Retina (tissue), 1 donor: ENCODE results near the gene FLAD1.

Experiments
- DNase-seq: peaks from one replicate; pipeline ENCODE4 v3.0.0-alpha.2; 2016

FLAD1 gene

DNA sequence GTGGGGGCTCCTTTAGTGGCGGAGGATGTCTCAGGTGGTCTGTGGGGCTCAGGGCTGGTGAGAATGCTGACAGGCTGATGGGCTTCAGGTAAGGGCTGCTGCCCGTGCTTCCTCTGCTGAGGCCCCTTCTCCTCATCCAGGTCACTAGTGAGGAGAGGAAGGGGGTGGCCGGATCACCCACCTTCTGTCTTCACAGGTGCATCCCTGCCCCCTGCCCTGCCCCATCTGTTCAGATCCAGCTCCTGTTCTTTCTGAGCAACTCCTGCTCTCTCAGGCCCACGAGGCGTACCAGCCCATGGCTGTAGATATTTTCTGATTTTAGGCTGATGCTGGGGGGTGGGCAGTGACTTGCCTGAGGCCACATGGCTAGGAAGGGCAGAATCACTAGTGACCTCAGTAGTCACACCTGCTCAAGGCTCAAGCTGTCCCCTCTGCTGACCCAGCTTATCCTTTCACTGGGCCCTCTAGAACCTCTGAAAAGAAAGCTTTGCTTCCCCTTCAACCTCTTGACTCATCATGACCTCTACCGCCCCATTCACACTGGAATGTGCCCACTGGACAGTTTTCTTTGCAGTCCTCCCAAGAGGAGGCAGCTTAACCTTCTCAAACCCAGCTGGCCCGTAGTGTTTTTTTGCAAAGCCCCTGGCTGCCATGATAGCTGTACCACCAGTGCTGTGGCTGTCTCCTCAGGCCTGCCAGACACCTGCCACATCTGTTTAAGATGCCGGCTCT, 35.6 kb downstream of the FLAD1 start:
- no peak for DNase-seq

DNA sequence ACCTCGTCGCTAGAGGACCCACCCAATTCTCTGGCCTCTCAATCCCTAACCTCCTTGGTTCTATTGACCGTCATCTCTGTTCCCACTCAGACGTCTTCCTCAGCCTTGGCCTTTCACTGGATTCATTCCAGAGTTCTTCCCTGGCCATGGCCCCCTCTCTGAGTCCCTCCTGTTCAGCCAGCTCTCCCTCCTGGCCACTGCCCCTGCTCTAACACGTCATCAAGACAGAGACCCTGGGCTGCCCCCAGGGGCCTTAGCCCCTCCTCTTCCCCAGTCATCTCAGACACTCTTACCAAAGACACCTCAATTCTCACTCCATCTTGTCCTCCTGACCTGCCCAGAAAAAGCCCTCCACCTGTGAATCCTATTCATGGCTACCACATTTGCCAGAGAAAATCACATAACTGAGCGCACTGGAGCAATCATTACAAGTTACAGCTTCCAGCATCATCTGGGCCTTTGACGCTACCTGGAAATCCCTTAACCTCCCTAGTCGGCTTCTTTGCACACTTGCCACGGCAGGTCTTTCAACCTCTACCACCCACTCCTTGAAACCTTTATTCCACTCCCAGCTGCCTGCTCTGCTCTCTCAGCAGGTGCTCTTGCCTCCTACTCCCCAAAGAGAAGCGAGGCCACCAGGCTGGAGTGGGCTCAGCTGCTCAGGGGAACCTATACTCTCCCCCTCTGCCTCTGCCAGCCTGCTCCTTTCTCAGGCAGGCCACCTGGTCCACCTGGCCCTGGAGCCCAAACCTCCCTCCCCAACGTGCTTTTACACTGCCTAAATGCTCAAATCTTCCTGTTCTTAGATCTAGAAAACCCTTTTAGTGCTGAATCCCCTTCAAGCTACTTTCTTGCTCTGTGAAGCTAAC, 36.5 kb downstream of the FLAD1 start:
- DNase-seq = no peak

DNA sequence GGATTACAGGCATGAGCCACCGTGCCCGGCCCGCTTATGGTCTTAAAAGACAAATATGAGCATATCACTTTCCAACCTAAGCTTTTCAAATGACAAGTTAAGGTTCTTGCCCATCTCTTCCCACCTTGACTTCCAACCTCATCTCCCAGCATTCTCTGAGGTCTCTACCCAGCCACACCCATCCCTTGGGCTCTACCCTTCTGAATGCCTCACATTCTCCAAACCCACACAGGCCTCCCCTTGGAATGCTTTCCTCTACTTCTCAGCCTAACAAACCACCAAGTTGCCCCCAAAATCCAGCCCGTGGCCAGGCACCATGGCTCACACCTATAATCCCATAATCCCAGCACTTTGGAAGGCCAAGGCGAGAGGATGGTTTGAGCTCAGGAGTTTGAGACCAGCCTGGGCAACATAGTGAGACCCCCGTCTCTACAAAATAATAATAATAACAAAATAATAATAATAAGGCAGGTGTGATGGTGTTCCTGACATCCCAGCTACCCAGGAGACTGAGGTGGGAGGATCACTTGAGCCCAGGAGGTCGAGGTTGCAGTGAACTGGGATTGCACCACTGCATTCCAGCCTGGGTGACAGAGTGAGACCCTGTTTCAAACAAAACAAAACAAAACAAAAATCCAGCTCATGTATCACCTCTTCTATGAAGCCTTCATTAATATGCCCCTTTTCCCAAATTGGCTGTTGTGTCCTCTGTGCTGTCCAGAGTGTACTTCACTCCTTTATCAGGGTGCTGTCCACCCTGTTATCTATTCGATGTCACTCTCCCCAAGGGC, 39.2 kb downstream of the FLAD1 start:
- no peak for DNase-seq

DNA sequence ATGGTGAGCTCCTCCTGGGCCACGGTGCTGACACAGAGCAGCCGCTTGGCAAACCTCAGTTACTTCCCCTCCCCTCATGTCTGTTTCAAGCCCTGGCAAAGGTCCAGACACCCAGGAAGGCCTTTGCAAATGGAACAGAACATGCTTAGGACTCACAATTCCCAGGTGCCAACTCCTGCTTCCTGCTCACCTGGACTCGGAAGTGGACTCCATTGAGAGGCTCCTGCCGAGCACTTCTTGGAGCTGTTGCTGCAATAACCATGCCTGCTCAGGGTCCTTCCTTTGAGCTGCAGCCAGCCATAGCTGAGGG, 39.7 kb downstream of the FLAD1 start:
- DNase-seq = no peak

DNA sequence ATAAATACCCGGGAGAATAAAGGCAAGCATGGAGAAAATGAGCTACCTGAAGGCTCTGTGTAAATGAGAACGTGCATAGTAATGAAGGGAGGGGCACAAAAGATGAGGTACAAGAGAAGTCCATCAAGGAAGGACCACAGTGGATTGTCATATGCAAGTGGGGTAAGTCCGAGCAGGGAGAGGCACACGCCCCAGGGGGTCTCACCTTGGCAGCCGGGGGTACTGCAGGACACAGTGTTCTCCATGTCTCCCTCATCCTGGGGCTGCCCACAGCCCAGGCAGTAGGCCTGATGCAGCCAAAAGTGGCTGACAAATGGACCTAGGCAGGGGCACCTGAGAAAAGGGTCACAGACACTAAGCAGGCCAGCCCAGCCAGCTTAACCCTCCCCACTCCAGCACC, 40.5 kb downstream of the FLAD1 start:
- DNase-seq = no peak

DNA sequence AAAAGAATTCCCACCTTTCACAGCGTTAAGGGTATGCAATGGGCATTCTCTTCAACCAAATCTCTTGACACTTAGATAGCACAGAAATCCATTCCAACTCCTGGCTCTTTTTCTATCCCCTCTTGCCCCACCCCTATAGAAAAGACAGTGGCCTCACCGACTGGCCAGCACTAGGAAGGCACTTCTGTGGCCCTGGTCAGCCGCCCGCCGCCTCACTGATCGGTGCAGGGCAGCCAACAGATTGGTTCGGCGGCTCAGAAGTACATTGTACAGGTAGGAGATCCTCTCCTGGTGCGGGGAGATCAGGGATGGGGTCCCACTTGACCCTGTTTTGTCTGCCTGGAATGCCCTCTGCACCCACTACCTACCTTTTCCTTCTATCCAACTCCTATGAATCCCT, 41.2 kb downstream of the FLAD1 start:
- DNase-seq = no peak

DNA sequence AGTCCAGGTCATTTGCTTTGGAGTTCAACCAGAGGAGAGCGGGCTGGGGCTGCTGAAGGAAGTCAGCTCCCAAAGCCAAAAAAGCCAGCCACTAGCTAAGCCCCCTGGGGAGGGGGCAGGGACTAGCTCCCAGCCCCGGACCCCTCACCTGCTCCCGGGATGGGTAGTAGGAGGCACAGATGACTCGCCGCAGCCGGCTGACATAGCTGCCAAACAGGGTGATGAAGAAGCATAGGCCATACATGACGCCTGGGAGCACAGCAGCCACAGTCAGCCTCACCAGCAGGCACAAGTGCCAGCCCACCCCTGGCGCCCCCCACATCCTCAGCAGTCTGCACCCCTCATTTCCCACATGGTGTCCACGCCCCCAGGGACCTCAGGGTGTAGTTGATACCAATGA, 43.0 kb downstream of the FLAD1 start:
- no peak for DNase-seq

DNA sequence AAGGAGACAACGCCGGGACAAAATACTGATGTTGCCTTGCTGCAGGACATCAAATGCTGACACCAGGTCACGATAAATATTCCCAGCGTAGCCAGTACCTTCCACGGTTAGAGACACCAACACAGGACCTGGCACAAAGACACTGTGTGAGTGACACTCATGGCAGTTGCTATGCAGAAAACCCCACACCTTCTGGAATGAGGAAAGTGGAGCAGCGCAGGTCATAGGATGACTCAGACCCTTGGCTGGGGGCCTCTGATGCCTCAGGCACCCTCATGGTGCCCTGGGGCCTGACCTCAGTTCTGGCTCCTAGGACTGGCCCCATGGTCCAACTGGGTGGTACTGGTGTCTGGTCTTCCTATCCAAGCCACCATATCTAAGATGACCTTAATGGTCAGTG, 43.4 kb downstream of the FLAD1 start:
- no peak for DNase-seq

DNA sequence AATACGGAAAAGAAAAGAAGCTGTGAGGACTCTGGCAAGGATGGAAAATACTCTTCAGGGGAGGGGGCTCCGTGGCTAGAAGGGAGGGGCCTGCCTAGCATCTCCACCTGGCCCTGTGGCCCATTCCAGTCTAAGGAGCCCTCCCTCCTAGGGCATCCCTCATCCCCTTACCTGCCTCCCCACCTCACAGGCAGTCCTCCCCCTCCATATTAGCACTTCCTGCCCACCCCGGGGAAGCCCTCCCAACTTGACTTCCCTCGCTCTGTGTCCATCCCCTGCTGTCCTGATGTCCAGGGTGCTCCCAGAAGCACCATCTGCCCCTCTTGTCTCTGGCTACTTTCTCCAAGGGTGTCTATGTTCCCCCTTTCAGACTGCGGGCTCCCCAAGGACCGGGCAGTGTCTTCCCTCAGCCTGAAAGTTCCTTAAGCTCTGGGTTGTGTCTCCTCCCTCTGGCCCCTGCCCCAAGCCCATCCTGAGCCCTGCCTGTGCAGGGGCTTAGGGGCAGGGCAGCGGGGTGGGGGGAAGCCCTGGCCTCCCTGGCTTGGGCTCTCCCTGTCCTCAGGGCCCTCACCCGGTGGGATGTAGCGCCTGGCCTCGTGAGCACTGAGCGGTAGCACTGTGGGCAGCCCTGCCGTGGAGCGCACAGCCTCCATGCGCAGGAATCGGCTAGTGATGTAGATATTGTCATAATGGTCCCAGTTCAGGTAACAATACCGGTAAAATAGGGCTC, 46.5 kb downstream of the FLAD1 start:
- DNase-seq = no peak

DNA sequence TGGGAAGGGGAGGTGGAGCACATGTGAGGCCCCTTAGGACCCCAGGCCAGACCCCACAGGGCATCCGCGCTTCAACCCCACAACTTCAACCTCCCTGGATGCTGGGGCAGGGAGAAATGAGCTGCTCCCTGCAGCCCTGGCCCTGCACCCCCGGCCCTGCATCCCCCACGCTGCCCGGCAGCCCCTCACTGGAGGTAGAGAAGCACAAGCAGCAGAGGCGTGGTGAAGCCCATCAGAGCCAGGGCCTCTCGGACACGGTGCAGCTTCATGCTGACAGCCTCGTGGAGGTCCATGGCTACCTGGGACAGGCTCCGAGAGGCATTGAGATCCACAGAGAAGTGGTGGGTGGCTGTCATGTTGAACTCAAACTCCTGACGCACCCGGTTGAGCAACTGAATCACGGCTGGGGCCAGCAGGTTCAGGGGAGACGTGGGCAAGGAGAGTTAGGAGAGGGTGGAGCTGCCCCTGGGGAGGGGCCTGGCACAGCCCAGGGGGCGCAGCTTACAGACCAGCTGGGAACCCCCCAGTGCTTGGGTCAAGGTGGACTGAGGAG, 47.2 kb downstream of the FLAD1 start:
- DNase-seq = no peak

DNA sequence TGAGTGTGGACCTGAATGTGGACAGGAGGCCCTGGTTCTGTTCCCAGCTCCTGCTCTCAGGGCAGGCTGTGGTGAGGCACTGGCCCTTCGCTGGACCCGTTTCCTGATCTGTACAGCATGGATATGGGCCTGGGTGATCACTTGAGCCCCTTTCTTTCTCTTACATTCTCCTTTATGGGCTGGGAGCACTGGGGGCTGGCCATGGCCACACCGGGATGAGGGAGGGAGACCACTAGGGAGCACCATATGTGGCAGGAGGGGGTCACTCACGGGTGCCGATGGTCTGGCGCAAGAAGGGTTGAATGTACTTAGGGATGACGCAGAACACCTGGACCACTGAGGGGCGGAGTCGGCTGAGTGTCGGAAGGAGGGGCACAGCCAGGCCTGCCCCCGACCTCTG, 47.8 kb downstream of the FLAD1 start:
- DNase-seq = no peak

DNA sequence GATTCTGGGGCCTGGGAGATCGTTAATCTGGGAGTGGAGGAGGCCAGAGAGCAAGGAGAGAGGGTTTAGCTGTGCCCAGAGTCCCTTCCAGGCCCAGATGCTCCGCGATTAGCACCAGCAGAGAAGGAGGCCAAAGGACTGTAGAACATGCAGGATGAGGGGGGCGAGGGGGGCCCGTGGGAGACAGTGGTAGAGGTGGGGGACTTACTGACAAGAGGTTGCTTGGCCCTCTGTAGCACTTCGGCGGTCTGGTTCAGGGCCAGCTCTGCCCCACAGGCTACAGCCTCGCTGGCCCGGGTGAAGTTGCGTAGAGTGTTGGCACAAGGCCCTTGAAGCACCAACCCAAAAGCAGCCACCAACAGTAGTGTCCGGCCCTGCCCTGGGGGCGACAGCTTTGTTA, 49.7 kb downstream of the FLAD1 start:
- DNase-seq = no peak

DNA sequence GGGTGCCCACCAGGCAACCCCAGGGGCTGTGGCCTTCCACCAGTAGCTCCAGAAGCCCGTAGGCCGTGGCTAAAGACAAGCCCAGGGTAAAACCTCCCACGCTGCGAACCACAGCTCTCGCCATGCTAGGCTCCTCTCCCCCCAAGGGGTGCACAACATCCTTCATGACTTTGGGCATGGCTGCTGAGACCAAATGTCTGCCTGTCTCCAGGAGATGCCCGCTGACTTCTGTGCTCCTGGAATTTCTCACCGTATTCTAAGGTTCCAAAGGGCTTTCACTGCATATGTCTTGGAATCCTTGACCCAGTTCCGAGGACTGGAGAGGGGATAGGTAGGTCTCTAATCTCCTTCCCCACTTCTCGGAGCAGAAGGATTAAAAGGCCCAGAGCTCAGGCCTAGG, 50.4 kb downstream of the FLAD1 start, which contains the start of the genes DCST1 and DCST2:
Gene DCST1 (plus strand): TSS at position 301 of the 400 bp plus-strand sequence. CDS start 213 bp downstream, outside the sequence.
Gene DCST2 (minus strand): TSS at position 258 of the 400 bp plus-strand sequence. CDS start 80 bp downstream, at position 178.
- no peak for DNase-seq

DNA sequence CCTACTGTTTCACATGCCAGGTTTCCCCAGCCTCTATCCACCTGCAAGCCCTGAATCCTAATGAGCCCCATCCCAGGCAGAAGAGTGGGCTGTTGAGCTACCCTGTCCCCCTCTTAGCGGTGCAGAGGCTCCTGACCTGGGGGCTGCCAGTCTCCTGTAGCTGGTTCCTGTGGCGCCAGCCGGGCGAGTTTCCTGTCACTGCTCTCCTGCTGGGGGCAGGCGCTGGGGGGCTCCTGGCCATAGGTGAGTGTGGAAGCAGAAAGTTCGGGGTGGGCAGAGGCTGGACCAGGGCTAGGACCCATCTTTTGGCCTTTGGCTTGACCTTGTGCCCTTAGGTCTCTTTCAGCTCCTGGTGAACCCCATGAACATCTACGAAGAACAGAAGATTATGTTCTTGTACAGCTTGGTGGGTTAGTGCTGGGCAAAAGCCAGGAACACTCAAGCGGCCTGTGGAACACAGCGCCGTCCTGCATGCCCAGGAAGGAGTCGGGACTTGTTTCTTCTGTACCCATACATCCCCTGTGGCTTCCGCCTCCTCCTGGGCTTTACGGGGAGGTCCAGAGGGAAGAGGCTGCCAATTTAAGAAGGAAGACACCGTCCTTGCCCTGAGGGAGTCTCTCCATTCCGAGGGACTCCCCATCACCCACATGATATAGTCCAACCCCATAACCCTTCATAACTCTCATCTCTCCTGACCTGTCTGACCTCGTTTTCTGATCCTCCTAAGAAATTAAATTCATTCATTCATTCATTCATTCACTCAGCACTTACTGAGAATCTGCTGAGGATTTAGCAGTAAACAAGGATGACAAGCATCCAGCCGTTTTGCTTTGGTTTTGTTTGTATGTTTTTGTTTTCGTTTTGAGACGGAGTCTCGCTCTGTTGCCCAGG, 51.4 kb downstream of the FLAD1 start:
- no peak for DNase-seq

DNA sequence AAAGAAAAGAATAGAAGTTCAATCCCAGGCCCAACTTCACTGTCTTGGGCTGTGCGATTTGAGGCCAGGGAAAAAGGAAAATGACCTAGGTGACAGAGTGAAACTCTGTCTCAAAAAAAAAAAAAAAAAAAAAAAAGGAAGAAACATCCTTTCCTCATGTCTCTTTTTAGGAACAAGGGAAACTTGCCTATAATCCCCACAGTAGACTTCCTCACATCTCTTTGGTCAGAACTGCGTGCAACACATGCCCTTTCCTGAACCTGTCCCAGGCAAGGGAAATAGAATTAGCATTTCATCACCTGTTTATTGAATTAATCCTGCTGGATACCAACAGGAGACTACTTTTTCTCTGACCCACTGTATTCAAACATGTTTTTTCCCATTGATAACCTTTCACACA, 52.8 kb downstream of the FLAD1 start:
- no peak for DNase-seq

DNA sequence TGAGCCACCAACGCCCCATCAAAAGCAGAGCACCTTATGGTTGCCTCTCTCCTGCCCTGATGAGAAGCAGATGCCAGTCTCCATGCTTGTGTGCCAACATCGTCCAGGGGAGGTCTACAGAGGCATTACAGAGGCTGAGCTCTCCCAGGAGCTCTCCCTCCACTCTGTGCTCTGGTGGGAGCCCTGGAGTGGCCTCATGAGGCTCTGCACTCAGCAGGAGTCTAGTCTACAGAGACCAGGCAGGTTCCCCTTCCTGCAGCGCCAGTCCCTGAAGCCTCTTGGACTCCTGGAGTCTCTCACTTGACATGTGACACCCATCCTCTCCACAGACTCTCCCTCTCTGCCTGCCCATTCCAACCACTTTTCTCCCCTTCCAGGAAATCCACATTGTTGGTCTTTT, 53.9 kb downstream of the FLAD1 start:
- DNase-seq = no peak

DNA sequence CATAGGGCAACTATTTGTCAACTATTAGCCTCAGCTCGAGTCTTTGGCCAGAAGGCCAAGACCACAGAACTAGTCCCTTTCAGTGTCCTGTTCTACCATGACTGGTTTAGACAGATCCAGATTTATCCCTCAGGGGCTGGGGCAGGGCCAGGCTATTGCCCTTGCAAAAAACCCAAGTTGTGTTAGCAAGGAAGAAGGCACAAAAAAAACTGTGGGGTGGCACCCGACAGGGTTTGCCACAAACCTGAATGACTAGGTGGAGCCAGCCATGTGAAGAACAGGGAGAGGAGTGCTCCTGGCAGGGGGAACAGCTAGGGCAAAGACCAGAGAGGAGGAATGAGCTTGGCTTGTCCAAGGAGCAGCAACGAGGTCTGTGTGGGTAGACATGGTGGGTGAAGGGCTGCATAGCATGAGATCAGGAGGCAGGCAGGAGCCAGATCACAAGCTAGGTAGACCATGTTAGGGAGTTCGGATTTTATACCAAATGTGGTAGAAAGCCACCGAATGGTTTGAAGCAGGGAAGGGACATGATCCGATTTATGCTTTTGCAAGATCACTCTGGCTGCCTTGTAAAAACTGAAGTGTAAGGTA, 54.8 kb downstream of the FLAD1 start:
- DNase-seq = no peak

DNA sequence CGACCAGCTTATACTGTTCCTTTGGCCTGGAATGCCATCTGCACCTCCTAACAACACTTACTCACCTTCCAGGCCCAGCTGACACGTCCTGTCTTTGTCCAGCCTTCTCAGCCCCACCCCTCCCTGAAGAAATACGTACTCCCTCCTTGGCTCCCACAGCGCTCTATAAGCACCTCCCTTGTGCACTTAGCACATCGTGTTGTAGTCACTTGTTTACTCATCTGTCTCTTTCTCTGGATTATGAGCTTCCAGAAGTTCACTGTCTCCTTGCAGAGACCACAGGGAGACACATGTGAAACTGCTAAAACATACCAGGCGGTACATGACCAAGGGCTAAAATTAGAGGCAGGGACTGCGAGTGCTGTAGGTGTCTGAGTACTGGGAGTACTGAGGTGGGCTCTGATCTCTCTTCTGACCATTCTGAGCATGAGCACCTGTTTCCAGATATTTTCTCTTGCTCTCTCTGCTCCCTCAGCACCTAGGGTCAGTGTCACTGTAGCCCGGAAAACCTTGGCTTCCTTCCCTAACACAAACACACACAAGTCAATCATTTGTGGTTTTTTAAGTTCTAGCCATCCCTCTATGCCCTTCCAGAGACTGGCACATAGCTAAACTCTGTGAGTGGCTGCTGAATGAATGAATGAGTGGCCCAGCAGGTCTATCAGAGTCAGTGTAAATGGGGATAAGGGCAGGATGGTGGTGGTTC, 55.6 kb downstream of the FLAD1 start:
- DNase-seq = no peak

DNA sequence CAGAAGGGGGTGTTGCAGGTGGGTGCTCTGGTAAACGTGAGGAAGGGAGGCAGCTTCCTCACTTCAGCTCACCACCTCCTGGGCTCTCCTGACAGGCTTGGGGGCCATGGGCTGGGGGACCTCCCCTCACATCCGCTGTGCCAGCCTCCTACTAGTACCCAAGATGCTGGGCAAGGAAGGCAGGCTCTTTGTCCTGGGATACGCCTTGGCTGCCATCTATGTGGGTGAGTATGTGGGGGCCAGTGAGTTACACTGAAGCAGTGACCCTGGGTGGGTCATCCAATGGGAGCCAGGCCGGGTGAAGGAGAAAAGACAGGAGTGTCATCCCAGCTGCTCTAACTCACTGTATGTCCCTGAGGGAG, 56.1 kb downstream of the FLAD1 start:
- no peak for DNase-seq

DNA sequence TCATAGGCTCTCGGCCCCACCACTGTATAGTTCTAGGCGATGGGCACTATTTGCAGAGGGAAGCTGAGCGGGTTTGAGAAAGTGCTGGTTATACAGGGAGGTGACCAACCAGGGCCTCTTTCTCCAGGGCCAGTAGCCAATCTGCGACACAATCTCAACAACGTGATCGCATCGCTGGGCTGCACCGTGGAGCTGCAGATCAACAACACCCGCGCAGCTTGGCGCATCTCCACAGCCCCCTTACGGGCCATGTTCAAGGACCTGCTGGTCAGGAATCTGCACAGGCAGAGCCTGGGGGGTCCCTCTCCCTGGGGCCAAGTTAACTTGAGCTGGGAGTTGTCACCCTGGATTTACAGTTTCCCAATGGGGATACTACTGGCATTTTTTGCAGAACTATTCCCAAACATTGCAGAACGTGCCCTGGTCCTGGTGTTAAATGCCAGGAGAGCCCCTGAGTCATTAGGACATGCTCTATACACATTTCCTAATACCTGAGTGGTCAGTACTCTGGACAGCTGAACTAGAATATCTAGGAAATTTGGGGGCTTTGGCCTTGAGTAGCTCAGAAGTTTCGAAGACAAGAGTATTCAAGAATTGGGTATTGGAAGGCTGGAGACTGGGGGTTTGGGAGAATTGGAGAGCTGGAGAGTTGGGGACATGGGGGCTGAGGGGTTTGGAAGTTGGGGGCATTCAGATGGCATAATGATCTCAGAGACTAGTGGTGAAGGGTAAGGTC, 57.4 kb downstream of the FLAD1 start:
- no peak for DNase-seq
